Neural progenitor cell (in vitro differentiated cells): Measurements from ENCODE around the gene DENND5B. TPM values are rescaled to one million over a fixed set of nuclear protein-coding genes. Genes with fewer than 3 reads are reported as not detected.

Experiments
- DNase-seq: peaks from one replicate; pipeline ENCODE4 v3.0.0-alpha.2; 2016; ENCODE audit warnings: low spot score
- H2AFZ ChIP-seq: fragments of 200-600 bp; sonication (generic); replicated peaks from 2 replicates; pipeline ENCODE4 v1.6.1; 2016; ENCODE audit warnings: antibody characterized with exemption
- H3F3A ChIP-seq: fragments of 200-600 bp; sonication (generic); 2 replicates; pipeline ENCODE4 v1.6.1; 2016; ENCODE audit warnings: antibody characterized with exemption, low read depth
- H3K27ac ChIP-seq: fragments of 200-600 bp; sonication (generic); 2 replicates; pipeline ENCODE4 v1.5.1; 2016; ENCODE audit warnings: mild to moderate bottlenecking
- H3K27me3 ChIP-seq: fragments of 200-600 bp; sonication (generic); 2 replicates; pipeline ENCODE4 v1.6.1; 2016; ENCODE audit warnings: mild to moderate bottlenecking, moderate library complexity
- H3K36me3 ChIP-seq: fragments of 200-600 bp; sonication (generic); 2 replicates; pipeline ENCODE4 v1.5.1; 2016
- H3K4me1 ChIP-seq: fragments of 200-600 bp; sonication (generic); 2 replicates; pipeline ENCODE4 v1.6.1; 2016; ENCODE audit warnings: mixed run types
- H3K4me2 ChIP-seq: fragments of 200-600 bp; sonication (generic); 2 replicates; pipeline ENCODE4 v1.6.1; 2016
- H3K4me3 ChIP-seq: fragments of 200-600 bp; sonication (generic); 2 replicates; pipeline ENCODE4 v1.5.1; 2016
- H3K79me2 ChIP-seq: fragments of 200-600 bp; sonication (generic); 2 replicates; pipeline ENCODE4 v1.6.1; 2016; ENCODE audit warnings: low read depth
- H3K9ac ChIP-seq: fragments of 200-600 bp; sonication (generic); 2 replicates; pipeline ENCODE4 v1.6.1; 2016
- H3K9me3 ChIP-seq: fragments of 200-600 bp; sonication (generic); 2 replicates; pipeline ENCODE4 v1.5.1; 2016; ENCODE audit warnings: low read depth
- H4K20me1 ChIP-seq: fragments of 200-600 bp; sonication (generic); 2 replicates; pipeline ENCODE4 v1.6.1; 2016; ENCODE audit warnings: low read depth
- H3K27ac Mint-ChIP-seq: 3 replicates; pipeline ENCODE4 v1.8.0; 2021; ENCODE audit warnings: mixed read lengths
- H3K27me3 Mint-ChIP-seq: 2 replicates; pipeline ENCODE4 v1.8.0; 2022; ENCODE audit warnings: low read depth, mild to moderate bottlenecking, inconsistent platforms, moderate library complexity, mixed read lengths; ENCODE audit not compliant: insufficient read depth
- H3K36me3 Mint-ChIP-seq: 3 replicates; pipeline ENCODE4 v1.8.0; 2021; ENCODE audit warnings: mixed read lengths
- H3K4me1 Mint-ChIP-seq: 3 replicates; pipeline ENCODE4 v1.8.0; 2021; ENCODE audit warnings: mixed read lengths
- H3K4me3 Mint-ChIP-seq: 3 replicates; pipeline ENCODE4 v1.8.0; 2021; ENCODE audit warnings: mild to moderate bottlenecking, moderate library complexity, mixed read lengths
- H3K9me3 Mint-ChIP-seq: 3 replicates; pipeline ENCODE4 v1.8.0; 2020; ENCODE audit warnings: mixed read lengths
- EZH2 ChIP-seq: fragments of 200-600 bp; sonication (generic); IDR thresholded peaks from 2 replicates; pipeline ENCODE4 v1.6.1; 2017; ENCODE audit warnings: antibody characterized with exemption, mild to moderate bottlenecking, moderate library complexity
- EZH2phosphoT487 ChIP-seq: fragments of 200-600 bp; sonication (generic); IDR thresholded peaks from 2 replicates; pipeline ENCODE4 v1.6.1; 2017; ENCODE audit warnings: antibody characterized with exemption
- total RNA-seq: library from RNA; depleted of rRNA; stranded (reverse); fragments of >200 nt; gene quantifications from 2 replicates; pipeline ENCODE4 v1.2.3, GENCODE V29; 2015; ENCODE audit warnings: low replicate concordance
- TF ChIP-seq, protein P1 (sequence below): fragments of 200-600 bp; sonication (generic); IDR thresholded peaks from 2 replicates; pipeline ENCODE4 v1.5.1; 2017; ENCODE audit warnings: antibody characterized with exemption, mild to moderate bottlenecking

The DENND5B gene
- total RNA-seq, 1 donor from 2014 or later: 24.2 TPM

DNA sequence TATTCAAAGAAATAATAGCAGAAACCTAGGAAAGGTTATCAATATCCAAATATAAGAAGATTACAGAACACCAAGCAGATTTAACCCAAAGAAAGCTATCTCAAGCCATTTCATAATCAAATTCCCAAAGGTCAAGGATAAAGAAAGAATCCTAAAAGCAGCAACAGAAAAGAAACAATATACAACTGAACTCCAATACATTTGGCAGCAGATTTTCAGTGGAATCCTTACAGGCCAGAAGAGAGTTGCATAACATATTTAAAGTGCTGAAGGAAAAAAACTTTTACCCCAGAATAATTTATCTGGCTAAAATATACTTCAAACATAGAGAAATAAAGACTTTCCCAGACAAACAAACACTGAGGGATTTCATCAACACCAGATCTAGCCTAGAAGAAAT is 54.3 kb downstream of the DENND5B start:
- no peak for TF ChIP-seq EZH2
- TF ChIP-seq, protein P1, sequence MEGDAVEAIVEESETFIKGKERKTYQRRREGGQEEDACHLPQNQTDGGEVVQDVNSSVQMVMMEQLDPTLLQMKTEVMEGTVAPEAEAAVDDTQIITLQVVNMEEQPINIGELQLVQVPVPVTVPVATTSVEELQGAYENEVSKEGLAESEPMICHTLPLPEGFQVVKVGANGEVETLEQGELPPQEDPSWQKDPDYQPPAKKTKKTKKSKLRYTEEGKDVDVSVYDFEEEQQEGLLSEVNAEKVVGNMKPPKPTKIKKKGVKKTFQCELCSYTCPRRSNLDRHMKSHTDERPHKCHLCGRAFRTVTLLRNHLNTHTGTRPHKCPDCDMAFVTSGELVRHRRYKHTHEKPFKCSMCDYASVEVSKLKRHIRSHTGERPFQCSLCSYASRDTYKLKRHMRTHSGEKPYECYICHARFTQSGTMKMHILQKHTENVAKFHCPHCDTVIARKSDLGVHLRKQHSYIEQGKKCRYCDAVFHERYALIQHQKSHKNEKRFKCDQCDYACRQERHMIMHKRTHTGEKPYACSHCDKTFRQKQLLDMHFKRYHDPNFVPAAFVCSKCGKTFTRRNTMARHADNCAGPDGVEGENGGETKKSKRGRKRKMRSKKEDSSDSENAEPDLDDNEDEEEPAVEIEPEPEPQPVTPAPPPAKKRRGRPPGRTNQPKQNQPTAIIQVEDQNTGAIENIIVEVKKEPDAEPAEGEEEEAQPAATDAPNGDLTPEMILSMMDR: no peak
- no peak for TF ChIP-seq EZH2phosphoT487
- Histone ChIP-seq H3K27me3 (no peaks in the 10 kb centered on the region), H3K9ac (no peak overlapping the region), H3K36me3 (no peaks in the 10 kb centered on the region), H3K9me3 (no peaks in the 10 kb centered on the region), H3K27ac (no peak overlapping the region), H3K4me1 (no peaks in the 10 kb centered on the region), H3K79me2 (peaks cover 45% of the 10 kb centered on the region), H3K4me3 (no peak overlapping the region), H2AFZ (no peak overlapping the region), H3K4me2 (no peak overlapping the region), H4K20me1 (no peaks in the 10 kb centered on the region), H3F3A (no peaks in the 10 kb centered on the region)
- no peak overlapping the region for H3K27ac Mint-ChIP-seq
- peaks cover 56% of the 10 kb centered on the region for H3K9me3 Mint-ChIP-seq
- no peak overlapping the region for H3K4me3 Mint-ChIP-seq
- peaks cover 2% of the 10 kb centered on the region for H3K4me1 Mint-ChIP-seq
- H3K36me3 Mint-ChIP-seq: peaks cover 41% of the 10 kb centered on the region
- DNase-seq: no peak
- H3K27me3 Mint-ChIP-seq: no peaks in the 10 kb centered on the region

DNA sequence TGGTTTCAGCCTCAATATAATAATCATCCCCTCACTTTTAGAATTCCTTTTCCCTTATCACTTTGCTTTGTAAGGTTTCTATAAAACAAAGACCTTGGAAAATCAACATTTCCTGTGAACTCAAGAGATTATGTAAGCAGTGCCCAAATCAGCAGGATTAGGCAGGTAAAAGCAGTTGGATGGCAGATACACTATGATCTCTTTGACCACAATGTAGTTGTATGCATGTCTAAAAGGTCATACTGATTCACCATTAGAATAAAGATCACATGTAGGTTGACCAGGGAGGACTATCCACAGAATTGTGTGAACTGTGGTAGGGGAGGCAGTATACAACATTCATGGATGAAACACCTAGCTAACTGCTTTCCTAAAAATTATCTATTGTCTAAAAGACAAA is 57.5 kb downstream of the DENND5B start:
- TF ChIP-seq, protein P1: no peak
- TF ChIP-seq EZH2phosphoT487 (no peak), EZH2 (no peak)
- Mint-ChIP-seq H3K9me3 (peaks cover 25% of the 10 kb centered on the region), H3K4me1 (peaks cover 2% of the 10 kb centered on the region), H3K27ac (no peak overlapping the region), H3K27me3 (no peaks in the 10 kb centered on the region), H3K4me3 (no peak overlapping the region), H3K36me3 (peaks cover 22% of the 10 kb centered on the region)
- Histone ChIP-seq H3K9me3 (no peaks in the 10 kb centered on the region), H3K27me3 (no peaks in the 10 kb centered on the region), H3F3A (no peaks in the 10 kb centered on the region), H2AFZ (no peak overlapping the region), H3K4me1 (no peaks in the 10 kb centered on the region), H3K36me3 (no peaks in the 10 kb centered on the region), H3K79me2 (peaks cover 41% of the 10 kb centered on the region), H3K4me2 (no peak overlapping the region), H3K27ac (no peak overlapping the region), H3K4me3 (no peak overlapping the region), H3K9ac (no peak overlapping the region), H4K20me1 (no peaks in the 10 kb centered on the region)
- no peak for DNase-seq

DNA sequence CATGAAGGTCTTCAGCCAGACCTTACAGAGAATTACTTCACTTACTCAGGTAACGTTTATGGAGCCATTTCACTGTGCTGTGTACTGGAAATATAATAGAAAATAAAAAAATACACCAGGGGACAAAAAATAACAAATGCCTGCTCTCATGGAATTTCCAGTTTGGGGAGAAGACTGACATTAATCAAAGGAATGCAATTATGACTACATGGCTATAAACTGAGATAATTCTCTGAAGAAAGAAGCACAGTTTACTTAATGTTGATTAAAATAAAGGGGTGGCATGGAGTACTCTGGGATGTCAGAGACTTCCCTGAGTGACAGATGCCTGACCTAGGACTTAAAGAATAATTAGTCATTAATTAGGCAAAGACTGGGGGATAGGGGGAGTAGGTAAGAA is 59.0 kb downstream of the DENND5B start:
- Histone ChIP-seq H2AFZ (no peak overlapping the region), H3K27ac (no peak overlapping the region), H3K9ac (no peak overlapping the region), H3K79me2 (peaks cover 29% of the 10 kb centered on the region), H4K20me1 (no peaks in the 10 kb centered on the region), H3F3A (no peaks in the 10 kb centered on the region), H3K4me2 (no peak overlapping the region), H3K27me3 (no peaks in the 10 kb centered on the region), H3K4me3 (no peak overlapping the region), H3K36me3 (no peaks in the 10 kb centered on the region), H3K4me1 (no peaks in the 10 kb centered on the region), H3K9me3 (no peaks in the 10 kb centered on the region)
- Mint-ChIP-seq H3K36me3 (peaks cover 19% of the 10 kb centered on the region), H3K4me3 (no peak overlapping the region), H3K9me3 (peaks cover 13% of the 10 kb centered on the region), H3K4me1 (peaks cover 2% of the 10 kb centered on the region), H3K27me3 (peaks cover 3% of the 10 kb centered on the region), H3K27ac (no peak overlapping the region)
- DNase-seq: no peak
- TF ChIP-seq EZH2phosphoT487 (no peak), EZH2 (no peak)

DNA sequence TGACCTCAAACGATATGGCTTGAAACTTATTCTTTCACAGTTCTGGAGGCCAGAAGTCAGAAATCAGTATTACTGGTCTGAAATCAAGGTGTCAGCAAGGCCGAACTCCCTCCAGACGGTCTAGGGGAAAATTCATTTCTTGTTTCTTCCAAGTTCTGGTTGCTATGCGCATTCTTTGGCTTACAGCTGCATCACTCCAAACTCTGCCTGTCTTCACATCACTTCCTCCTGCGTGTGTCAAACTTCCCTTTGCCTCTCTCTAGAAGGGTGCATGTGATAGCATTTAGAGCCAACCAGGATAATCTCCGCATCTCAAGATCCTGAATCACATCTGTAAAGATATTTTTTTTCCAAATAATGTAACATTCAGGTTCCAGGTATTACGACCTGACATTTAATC is 62.8 kb downstream of the DENND5B start:
- no peak overlapping the region for H2AFZ ChIP-seq
- H3K79me2 ChIP-seq: peaks cover 27% of the 10 kb centered on the region
- H3K4me1 Mint-ChIP-seq: no peaks in the 10 kb centered on the region
- H3K27me3 Mint-ChIP-seq: peaks cover 3% of the 10 kb centered on the region
- H3K9me3 ChIP-seq: no peaks in the 10 kb centered on the region
- H3K4me3 Mint-ChIP-seq: no peak overlapping the region
- no peak overlapping the region for H3K27ac Mint-ChIP-seq
- H3K9ac ChIP-seq: no peak overlapping the region
- H3K27ac ChIP-seq: no peak overlapping the region
- H3K36me3 ChIP-seq: no peaks in the 10 kb centered on the region
- no peaks in the 10 kb centered on the region for H3F3A ChIP-seq
- no peak overlapping the region for H3K4me3 ChIP-seq
- H3K4me1 ChIP-seq: no peaks in the 10 kb centered on the region
- H3K27me3 ChIP-seq: no peaks in the 10 kb centered on the region
- peaks cover 3% of the 10 kb centered on the region for H3K9me3 Mint-ChIP-seq
- DNase-seq: no peak
- no peak for TF ChIP-seq EZH2
- TF ChIP-seq EZH2phosphoT487: no peak
- TF ChIP-seq, protein P1: no peak
- H3K36me3 Mint-ChIP-seq: peaks cover 3% of the 10 kb centered on the region
- no peaks in the 10 kb centered on the region for H4K20me1 ChIP-seq
- no peak overlapping the region for H3K4me2 ChIP-seq
